PC-9 (cell line): Measurements from ENCODE around the gene CCDC33. TPM values are rescaled to one million over a fixed set of nuclear protein-coding genes. Genes with fewer than 3 reads are reported as not detected.

Experiments
- BruUV-seq: library from RNA; stranded (reverse); fragments of 400-500 nt; replicated peaks from 2 replicates; lab custom pipeline; 2021; lab: Mats Ljungman, UMichigan
- CTCF ChIA-PET: fragments of 300-600 bp; sonication (Branson Sonifier 250); formaldehyde crosslinking; loops from one replicate; lab custom pipeline; 2022; ENCODE audit warnings: antibody characterized with exemption; lab: Charles Lee
- POLR2A ChIA-PET: fragments of 300-600 bp; sonication (Branson Sonifier 250); formaldehyde crosslinking; loops from one replicate; lab custom pipeline; 2022; ENCODE audit warnings: antibody characterized with exemption; ENCODE audit not compliant: unreplicated experiment; lab: Charles Lee
- DNase-seq, 2 experiments: peaks; one replicate each; pipeline versions ENCODE4 v3.0.0 to v3.0.0-alpha.2; 2015 to 2022; ENCODE audit warnings: mixed read lengths in 1 of 2
- H2AFZ ChIP-seq: fragments of 200-600 bp; sonication (generic); 2 replicates; pipeline ENCODE4 v1.8.1; 2017; ENCODE audit warnings: antibody characterized with exemption
- H3F3A ChIP-seq: fragments of 200-600 bp; sonication (generic); 2 replicates; pipeline ENCODE4 v1.8.1; 2017; ENCODE audit warnings: antibody characterized with exemption, mild to moderate bottlenecking, low read depth; ENCODE audit not compliant: insufficient read depth
- H3K27ac ChIP-seq: fragments of 200-600 bp; sonication (generic); 2 replicates; pipeline ENCODE4 v1.6.1; 2016; ENCODE audit warnings: mixed run types
- H3K27me3 ChIP-seq: fragments of 200-600 bp; sonication (generic); 2 replicates; pipeline ENCODE4 v1.6.1; 2016; ENCODE audit warnings: low read depth, mixed run types; ENCODE audit not compliant: insufficient read depth
- H3K36me3 ChIP-seq: fragments of 200-600 bp; sonication (generic); 2 replicates; pipeline ENCODE4 v1.6.1; 2016; ENCODE audit warnings: low read depth, mixed run types
- H3K4me1 ChIP-seq: fragments of 200-600 bp; sonication (generic); replicated peaks from 2 replicates; pipeline ENCODE4 v1.6.1; 2016; ENCODE audit warnings: mixed run types; ENCODE audit not compliant: insufficient read depth
- H3K4me2 ChIP-seq: fragments of 200-600 bp; sonication (generic); 2 replicates; pipeline ENCODE4 v1.6.1; 2017; ENCODE audit warnings: mixed run types
- H3K4me3 ChIP-seq: fragments of 200-600 bp; sonication (generic); 2 replicates; pipeline ENCODE4 v1.6.1; 2016; ENCODE audit warnings: mixed run types
- H3K79me2 ChIP-seq: fragments of 200-600 bp; sonication (generic); 2 replicates; pipeline ENCODE4 v1.6.1; 2017; ENCODE audit warnings: low read depth, mixed run types
- H3K9me2 ChIP-seq: fragments of 200-600 bp; sonication (generic); 2 replicates; pipeline ENCODE4 v1.8.1; 2017; ENCODE audit warnings: mild to moderate bottlenecking; ENCODE audit not compliant: insufficient read depth
- H3K9me3 ChIP-seq: fragments of 200-600 bp; sonication (generic); 2 replicates; pipeline ENCODE4 v1.8.1; 2016; ENCODE audit warnings: low read depth; ENCODE audit not compliant: insufficient read depth
- H4K20me1 ChIP-seq: fragments of 200-600 bp; sonication (generic); 2 replicates; pipeline ENCODE4 v1.8.1; 2017; ENCODE audit not compliant: insufficient read depth
- CTCF ChIP-seq: fragments of 200-600 bp; sonication (generic); conservative IDR thresholded peaks from 2 replicates; pipeline ENCODE4 v1.6.1; 2017; ENCODE audit warnings: mixed run types, antibody characterized with exemption, mild to moderate bottlenecking, moderate library complexity
- EZH2 ChIP-seq: fragments of 200-600 bp; sonication (generic); IDR thresholded peaks from 2 replicates; pipeline ENCODE4 v1.8.0; 2017; ENCODE audit warnings: antibody characterized with exemption, low read depth
- intact Hi-C: fragments of 100-400 bp; cut with micrococcal nuclease; formaldehyde crosslinking; loops from one replicate; pipeline ENCODE4 v1.10.0; 2022; ENCODE audit not compliant: unreplicated experiment
- total RNA-seq: library from RNA; stranded (reverse); gene quantifications from 2 replicates; pipeline ENCODE4 v1.2.3, GENCODE V29; 2021

The CCDC33 gene
- total RNA-seq, 1 experiment from 2014 or later = 7.5 TPM

- CTCF ChIA-PET = no interaction called here
- no TSS peak for BruUV-seq
- POLR2A ChIA-PET = no interaction called here
- no peak for DNase-seq
- H3K36me3 ChIP-seq = no peaks in the 10 kb centered on the region
- no peaks in the 10 kb centered on the region for H4K20me1 ChIP-seq
- H3K4me2 ChIP-seq = no peak overlapping the region
- no peak overlapping the region for H2AFZ ChIP-seq
- H3K9me2 ChIP-seq = no peaks in the 10 kb centered on the region
- TF ChIP-seq CTCF = no peak
- TF ChIP-seq EZH2 = no peak
- intact Hi-C loops = loop anchor here (5.0 kb wide), 2 partner anchors 62 to 127 kb away; no protein-coding TSS in a partner anchor
- no peaks in the 10 kb centered on the region for H3K9me3 ChIP-seq
- peaks cover 6% of the 10 kb centered on the region; the same call in 1 of the 2 replicates for H3K4me1 ChIP-seq
- 0 out of 2 replicates have a peak, but pooled peaks cover 4% of the 10 kb centered on the region for H3K27me3 ChIP-seq
- H3F3A ChIP-seq = no peaks in the 10 kb centered on the region
- no peak overlapping the region for H3K27ac ChIP-seq
- H3K4me3 ChIP-seq = no peak overlapping the region
- no peaks in the 10 kb centered on the region for H3K79me2 ChIP-seq
Measured at GRCh38 chr15:74304431-74304830, 68.3 kb downstream of the CCDC33 start.

DNA sequence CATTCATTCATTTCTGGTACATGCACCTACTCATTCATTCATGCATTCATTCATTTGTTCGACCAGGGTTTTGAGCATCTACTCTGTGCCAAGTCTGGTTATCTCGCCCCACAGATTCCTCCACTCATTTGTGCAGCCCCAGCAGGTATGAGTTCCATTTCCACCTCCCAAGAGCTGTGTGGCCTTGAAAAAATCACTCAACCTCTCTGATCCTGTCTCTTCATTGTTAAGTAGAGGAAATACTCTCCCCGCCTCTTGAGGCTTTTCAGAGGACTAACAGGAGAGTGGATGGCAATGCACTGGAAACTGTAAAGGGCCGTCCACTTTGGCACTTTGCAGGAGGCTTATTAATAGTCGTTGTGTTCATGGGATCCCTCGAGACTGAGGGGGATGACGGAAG, 69.6 kb downstream of the CCDC33 start:
- CTCF ChIA-PET = no interaction called here

DNA sequence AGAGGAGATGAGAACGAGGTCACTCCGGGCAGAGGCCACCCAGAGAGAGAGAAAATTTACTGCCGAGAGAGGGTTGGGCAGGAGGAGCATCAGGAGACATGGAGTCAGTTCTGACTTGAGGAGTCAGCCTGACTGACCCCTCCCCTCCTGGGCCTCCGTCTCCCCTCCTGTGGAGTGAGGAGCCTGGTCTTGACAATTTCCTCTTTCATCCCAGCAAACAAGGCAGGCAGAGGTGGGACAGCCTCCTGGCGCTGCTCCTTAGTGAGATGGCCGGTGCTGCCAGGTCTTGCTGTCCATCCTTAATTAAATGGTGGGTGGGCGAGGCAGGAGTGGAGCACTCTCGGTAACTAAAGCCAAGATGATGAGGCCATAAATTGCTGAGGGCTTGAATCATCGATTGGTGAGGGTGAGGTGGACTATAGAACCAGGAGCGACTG, 70.7 kb downstream of the CCDC33 start:
- H2AFZ ChIP-seq = no peak overlapping the region

More for the DNA sequence above, 69.6 kb downstream of the CCDC33 start:
- H3K27ac ChIP-seq = no peak overlapping the region
- no peaks in the 10 kb centered on the region for H3K9me3 ChIP-seq
- H3F3A ChIP-seq = no peaks in the 10 kb centered on the region
- peaks cover 6% of the 10 kb centered on the region; the same call in 1 of the 2 replicates for H3K4me1 ChIP-seq
- H3K4me3 ChIP-seq = no peak overlapping the region
- no TSS peak for BruUV-seq
- H4K20me1 ChIP-seq = no peaks in the 10 kb centered on the region
- no peaks in the 10 kb centered on the region for H3K9me2 ChIP-seq
- intact Hi-C loops = loop anchor here (2.0 to 5.0 kb wide), 2 partner anchors 103 to 333 kb away; partner anchors contain the start of gene STRA6
- H3K27me3 ChIP-seq = 0 out of 2 replicates have a peak, but pooled peaks cover 4% of the 10 kb centered on the region
- H3K36me3 ChIP-seq = no peaks in the 10 kb centered on the region
- H3K4me2 ChIP-seq = no peak overlapping the region
- no peaks in the 10 kb centered on the region for H3K79me2 ChIP-seq
- no peak overlapping the region for H2AFZ ChIP-seq
- TF ChIP-seq EZH2 (no peak), CTCF (no peak)
- no peak for DNase-seq
- POLR2A ChIA-PET = no interaction called here

More for the DNA sequence above, 70.7 kb downstream of the CCDC33 start:
- H3K4me1 ChIP-seq = peaks cover 6% of the 10 kb centered on the region; the same call in 1 of the 2 replicates
- TF ChIP-seq EZH2 = no peak
- no peak for DNase-seq
- H3K4me3 ChIP-seq = no peak overlapping the region
- no peaks in the 10 kb centered on the region for H3K36me3 ChIP-seq
- H3K27ac ChIP-seq = no peak overlapping the region
- no peaks in the 10 kb centered on the region for H3K27me3 ChIP-seq
- no peaks in the 10 kb centered on the region for H3K79me2 ChIP-seq
- H3K9me3 ChIP-seq = no peaks in the 10 kb centered on the region
- CTCF ChIA-PET = interaction anchor here (1.3 to 1.9 kb wide), 3 partner anchors 14 to 334 kb away, joined by 7 to 22 read pairs (median 10); no protein-coding TSS in a partner anchor
- POLR2A ChIA-PET = no interaction called here
- no peaks in the 10 kb centered on the region for H3K9me2 ChIP-seq
- H3F3A ChIP-seq = no peaks in the 10 kb centered on the region
- no peak overlapping the region for H3K4me2 ChIP-seq
- H4K20me1 ChIP-seq = no peaks in the 10 kb centered on the region
- BruUV-seq = no TSS peak
- intact Hi-C loops = loop anchor here (1.0 to 5.0 kb wide), 3 partner anchors 104 to 334 kb away; partner anchors contain the start of gene STRA6
